Neural cell (in vitro differentiated cells): ENCODE measurements around the gene P3H1. TPM values are rescaled to one million over a fixed set of nuclear protein-coding genes. Genes with fewer than 3 reads are reported as not detected.

ENCODE experiments used
- H2AFZ ChIP-seq: fragments of 200-600, 300-800 bp; sonication (generic), shearing (Covaris generic); 2 replicates; pipeline ENCODE4 v1.6.0; 2014; ENCODE audit warnings: low read depth, mild to moderate bottlenecking, antibody characterized with exemption, low read length, moderate library complexity
- H3F3A ChIP-seq: fragments of 200-600 bp; shearing (Covaris generic); 2 replicates; pipeline ENCODE4 v1.6.1; 2016; ENCODE audit warnings: mild to moderate bottlenecking, moderate library complexity, mixed read lengths, antibody characterized with exemption, low read length; ENCODE audit not compliant: insufficient read depth, poor library complexity, severe bottlenecking
- H3K27ac ChIP-seq: fragments of 200-600, 300-800 bp; sonication (generic), shearing (Covaris generic); 2 replicates; pipeline ENCODE4 v1.5.1; 2014; ENCODE audit warnings: mild to moderate bottlenecking, low read length, moderate library complexity
- H3K27me3 ChIP-seq: fragments of 300-800, 200-600 bp; sonication (generic), shearing (Covaris generic); 2 replicates; pipeline ENCODE4 v1.6.0; 2014; ENCODE audit warnings: mild to moderate bottlenecking, low read depth, low read length, moderate library complexity; ENCODE audit not compliant: insufficient read depth
- H3K36me3 ChIP-seq: fragments of 300-800, 200-600 bp; sonication (generic), shearing (Covaris generic); 2 replicates; pipeline ENCODE4 v1.5.1; 2014; ENCODE audit warnings: mild to moderate bottlenecking, antibody characterized with exemption, low read length, moderate library complexity; ENCODE audit not compliant: insufficient read depth
- H3K4me2 ChIP-seq: fragments of 300-800, 200-600 bp; sonication (generic), shearing (Covaris generic); 2 replicates; pipeline ENCODE4 v1.6.0; 2014; ENCODE audit warnings: mild to moderate bottlenecking, low read length
- H3K4me3 ChIP-seq: fragments of 300-800, 200-600 bp; sonication (generic), shearing (Covaris generic); 2 replicates; pipeline ENCODE4 v1.5.1; 2014; ENCODE audit warnings: mild to moderate bottlenecking, low read length, moderate library complexity
- H3K79me2 ChIP-seq: fragments of 200-600 bp; shearing (Covaris generic); replicated peaks from 2 replicates; pipeline ENCODE4 v1.6.0; 2014; ENCODE audit warnings: mild to moderate bottlenecking, low read length, moderate library complexity; ENCODE audit not compliant: insufficient read depth
- H3K9ac ChIP-seq: fragments of 300-800, 200-600 bp; sonication (generic), shearing (Covaris generic); 2 replicates; pipeline ENCODE4 v1.6.1; 2016; ENCODE audit warnings: mild to moderate bottlenecking, low read length, mixed read lengths
- H3K9me2 ChIP-seq: fragments of 200-600 bp; shearing (Covaris generic); 2 replicates; pipeline ENCODE4 v1.6.1; 2016; ENCODE audit warnings: mild to moderate bottlenecking, low read length, mixed read lengths; ENCODE audit not compliant: insufficient read depth
- H3K9me3 ChIP-seq: fragments of 200-600, 300-800 bp; sonication (generic), shearing (Covaris generic); 2 replicates; pipeline ENCODE4 v1.6.1; 2016; ENCODE audit warnings: mild to moderate bottlenecking, mixed run types, low read length, moderate library complexity, mixed read lengths
- H4K20me1 ChIP-seq: fragments of 200-600 bp; shearing (Covaris generic); 2 replicates; pipeline ENCODE4 v1.6.1; 2016; ENCODE audit warnings: mild to moderate bottlenecking, mixed run types; ENCODE audit not compliant: insufficient read depth
- EP300 ChIP-seq: fragments of 450-650 bp; conservative IDR thresholded peaks from 2 replicates; pipeline ENCODE4 v1.6.1; 2014; ENCODE audit warnings: antibody characterized with exemption, mild to moderate bottlenecking, moderate library complexity; ENCODE audit not compliant: poor library complexity, severe bottlenecking
- EZH2 ChIP-seq: fragments of 200-600, 300-800 bp; shearing (Covaris generic), sonication (generic); IDR thresholded peaks from 2 replicates; pipeline ENCODE4 v1.6.1; 2014; ENCODE audit warnings: antibody characterized with exemption, low read length, borderline replicate concordance, mild to moderate bottlenecking; ENCODE audit not compliant: insufficient read depth, poor library complexity, severe bottlenecking
- MXI1 ChIP-seq: fragments of 450-650 bp; conservative IDR thresholded peaks from 2 replicates; pipeline ENCODE4 v1.6.1; 2014; ENCODE audit warnings: antibody characterized with exemption, mild to moderate bottlenecking; ENCODE audit not compliant: poor library complexity, severe bottlenecking
- POLR2AphosphoS5 ChIP-seq: IDR thresholded peaks from 2 replicates; pipeline ENCODE4 v1.6.1; 2012
- RAD21 ChIP-seq: fragments of 450-650 bp; conservative IDR thresholded peaks from 2 replicates; pipeline ENCODE4 v1.6.1; 2014; ENCODE audit warnings: antibody characterized with exemption, mild to moderate bottlenecking, moderate library complexity
- SMC3 ChIP-seq: fragments of 450-650 bp; conservative IDR thresholded peaks from 2 replicates; pipeline ENCODE4 v1.6.1; 2014; ENCODE audit warnings: antibody characterized with exemption, mild to moderate bottlenecking, moderate library complexity; ENCODE audit not compliant: poor library complexity
- TAF1 ChIP-seq: IDR thresholded peaks from 2 replicates; pipeline ENCODE4 v1.6.1; 2012; ENCODE audit warnings: low read depth
- polyA plus RNA-seq: library from polyadenylated mRNA; depleted of rRNA; stranded (reverse); fragments of >200 nt; gene quantifications from 2 replicates; pipeline ENCODE4 v1.2.3, GENCODE V29; 2014
- TF ChIP-seq, protein P1 (sequence below): IDR thresholded peaks from 2 replicates; pipeline ENCODE4 v1.6.1; 2012; ENCODE audit warnings: borderline replicate concordance
- TF ChIP-seq, protein P2 (sequence below): fragments of 450-650 bp; IDR thresholded peaks from 2 replicates; pipeline ENCODE4 v1.5.1; 2014; ENCODE audit warnings: antibody characterized with exemption, mild to moderate bottlenecking, moderate library complexity; ENCODE audit not compliant: poor library complexity, severe bottlenecking

P3H1 gene
- polyA plus RNA-seq, 1 donor from 2014 or later, result 32.4 TPM

DNA sequence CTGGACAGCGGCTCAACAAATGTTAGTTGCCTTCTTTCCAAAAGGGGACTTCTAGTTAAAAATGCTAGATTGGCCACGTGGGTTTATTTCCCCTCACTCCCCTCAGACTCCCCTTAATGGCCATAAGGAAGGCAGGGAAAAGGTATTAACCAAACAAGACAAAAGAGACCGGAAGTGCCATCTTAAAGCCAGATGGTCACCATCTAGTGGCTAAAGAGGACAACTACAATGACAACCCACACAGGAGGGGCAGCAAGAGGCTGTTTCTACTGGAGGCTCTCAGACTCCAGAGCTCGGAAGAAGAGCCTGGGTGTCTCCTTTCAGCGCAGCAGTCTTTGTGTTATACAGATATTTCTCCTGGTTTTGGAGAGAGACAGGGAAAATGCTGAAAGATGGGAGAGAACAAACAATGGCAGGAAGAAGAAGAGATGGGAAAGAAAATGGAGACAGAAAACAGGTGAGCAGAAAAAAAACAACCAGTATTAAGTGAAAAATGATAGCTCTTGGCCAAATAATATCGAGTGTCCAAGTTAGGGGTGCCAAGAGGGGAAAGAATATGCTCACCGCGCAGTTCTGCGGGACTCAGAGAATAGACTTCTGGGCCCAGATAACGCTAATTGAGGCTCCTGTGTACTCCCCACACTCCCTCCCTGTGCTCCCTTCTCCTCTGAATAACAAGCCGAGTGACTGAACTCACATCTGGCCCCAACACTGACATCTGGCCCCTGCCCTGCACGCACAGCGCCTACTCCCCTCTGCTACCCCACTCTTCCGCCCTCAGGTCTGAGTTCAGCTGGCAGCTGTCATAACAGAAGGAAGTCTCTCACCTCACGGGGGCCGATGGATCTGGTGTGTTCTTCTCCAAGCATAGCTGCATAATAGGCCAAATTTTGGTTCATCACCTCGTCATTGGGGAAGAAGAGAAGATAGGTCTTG is 9.6 kb downstream of the P3H1 start:
- H2AFZ ChIP-seq, result no peak overlapping the region
- H3K4me2 ChIP-seq, result no peak overlapping the region
- no peaks in the 10 kb centered on the region for H3K27me3 ChIP-seq
- H3K4me3 ChIP-seq, result no peak overlapping the region
- no peaks in the 10 kb centered on the region for H3K9me2 ChIP-seq
- H3K9ac ChIP-seq, result no peak overlapping the region
- no peak overlapping the region for H3K27ac ChIP-seq
- H3K79me2 ChIP-seq, result no peaks in the 10 kb centered on the region
- no peaks in the 10 kb centered on the region for H3F3A ChIP-seq
- TF ChIP-seq MXI1, result no peak
- no peak for TF ChIP-seq EP300
- peak; percentile 69 for TF ChIP-seq SMC3
- TF ChIP-seq, protein P1, sequence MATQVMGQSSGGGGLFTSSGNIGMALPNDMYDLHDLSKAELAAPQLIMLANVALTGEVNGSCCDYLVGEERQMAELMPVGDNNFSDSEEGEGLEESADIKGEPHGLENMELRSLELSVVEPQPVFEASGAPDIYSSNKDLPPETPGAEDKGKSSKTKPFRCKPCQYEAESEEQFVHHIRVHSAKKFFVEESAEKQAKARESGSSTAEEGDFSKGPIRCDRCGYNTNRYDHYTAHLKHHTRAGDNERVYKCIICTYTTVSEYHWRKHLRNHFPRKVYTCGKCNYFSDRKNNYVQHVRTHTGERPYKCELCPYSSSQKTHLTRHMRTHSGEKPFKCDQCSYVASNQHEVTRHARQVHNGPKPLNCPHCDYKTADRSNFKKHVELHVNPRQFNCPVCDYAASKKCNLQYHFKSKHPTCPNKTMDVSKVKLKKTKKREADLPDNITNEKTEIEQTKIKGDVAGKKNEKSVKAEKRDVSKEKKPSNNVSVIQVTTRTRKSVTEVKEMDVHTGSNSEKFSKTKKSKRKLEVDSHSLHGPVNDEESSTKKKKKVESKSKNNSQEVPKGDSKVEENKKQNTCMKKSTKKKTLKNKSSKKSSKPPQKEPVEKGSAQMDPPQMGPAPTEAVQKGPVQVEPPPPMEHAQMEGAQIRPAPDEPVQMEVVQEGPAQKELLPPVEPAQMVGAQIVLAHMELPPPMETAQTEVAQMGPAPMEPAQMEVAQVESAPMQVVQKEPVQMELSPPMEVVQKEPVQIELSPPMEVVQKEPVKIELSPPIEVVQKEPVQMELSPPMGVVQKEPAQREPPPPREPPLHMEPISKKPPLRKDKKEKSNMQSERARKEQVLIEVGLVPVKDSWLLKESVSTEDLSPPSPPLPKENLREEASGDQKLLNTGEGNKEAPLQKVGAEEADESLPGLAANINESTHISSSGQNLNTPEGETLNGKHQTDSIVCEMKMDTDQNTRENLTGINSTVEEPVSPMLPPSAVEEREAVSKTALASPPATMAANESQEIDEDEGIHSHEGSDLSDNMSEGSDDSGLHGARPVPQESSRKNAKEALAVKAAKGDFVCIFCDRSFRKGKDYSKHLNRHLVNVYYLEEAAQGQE, result no peak
- TF ChIP-seq RAD21, result peak; percentile 50
- no peak for TF ChIP-seq EZH2
- no peak for TF ChIP-seq POLR2AphosphoS5
- TF ChIP-seq, protein P2, sequence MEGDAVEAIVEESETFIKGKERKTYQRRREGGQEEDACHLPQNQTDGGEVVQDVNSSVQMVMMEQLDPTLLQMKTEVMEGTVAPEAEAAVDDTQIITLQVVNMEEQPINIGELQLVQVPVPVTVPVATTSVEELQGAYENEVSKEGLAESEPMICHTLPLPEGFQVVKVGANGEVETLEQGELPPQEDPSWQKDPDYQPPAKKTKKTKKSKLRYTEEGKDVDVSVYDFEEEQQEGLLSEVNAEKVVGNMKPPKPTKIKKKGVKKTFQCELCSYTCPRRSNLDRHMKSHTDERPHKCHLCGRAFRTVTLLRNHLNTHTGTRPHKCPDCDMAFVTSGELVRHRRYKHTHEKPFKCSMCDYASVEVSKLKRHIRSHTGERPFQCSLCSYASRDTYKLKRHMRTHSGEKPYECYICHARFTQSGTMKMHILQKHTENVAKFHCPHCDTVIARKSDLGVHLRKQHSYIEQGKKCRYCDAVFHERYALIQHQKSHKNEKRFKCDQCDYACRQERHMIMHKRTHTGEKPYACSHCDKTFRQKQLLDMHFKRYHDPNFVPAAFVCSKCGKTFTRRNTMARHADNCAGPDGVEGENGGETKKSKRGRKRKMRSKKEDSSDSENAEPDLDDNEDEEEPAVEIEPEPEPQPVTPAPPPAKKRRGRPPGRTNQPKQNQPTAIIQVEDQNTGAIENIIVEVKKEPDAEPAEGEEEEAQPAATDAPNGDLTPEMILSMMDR, result peak; percentile 67
- TF ChIP-seq TAF1, result no peak
- peaks cover 12% of the 10 kb centered on the region for H3K36me3 ChIP-seq
- H3K9me3 ChIP-seq, result peaks cover under 1% of the 10 kb centered on the region
- H4K20me1 ChIP-seq, result no peaks in the 10 kb centered on the region

DNA sequence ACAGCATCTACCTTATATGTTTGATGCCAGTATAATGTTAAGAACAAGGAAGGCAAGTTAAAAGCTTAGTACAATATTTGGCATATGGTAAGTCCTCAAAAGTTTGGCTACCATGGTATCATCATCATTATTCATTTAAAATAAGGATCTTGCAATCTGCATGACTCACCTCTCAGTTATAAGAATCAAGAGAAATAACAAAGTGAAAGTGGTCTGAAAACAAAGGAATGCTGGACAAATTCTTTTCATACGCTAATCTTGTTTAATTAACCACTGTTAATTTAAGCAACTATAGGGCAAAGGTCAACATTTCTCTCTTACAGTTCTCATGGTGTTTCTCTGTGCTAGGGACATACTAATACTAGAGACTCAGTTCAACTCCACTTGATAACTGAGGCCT is 13.8 kb downstream of the P3H1 start:
- Histone ChIP-seq H2AFZ (no peak overlapping the region), H3K36me3 (peaks cover 17% of the 10 kb centered on the region), H3K4me3 (no peak overlapping the region), H3F3A (no peaks in the 10 kb centered on the region), H3K9me3 (peaks cover 5% of the 10 kb centered on the region), H3K4me2 (no peak overlapping the region), H3K27me3 (no peaks in the 10 kb centered on the region), H3K9ac (no peak overlapping the region), H3K27ac (no peak overlapping the region), H4K20me1 (no peaks in the 10 kb centered on the region), H3K9me2 (no peaks in the 10 kb centered on the region), H3K79me2 (no peaks in the 10 kb centered on the region)
- TF ChIP-seq, protein P1, result no peak
- TF ChIP-seq, protein P2, result no peak
- TF ChIP-seq MXI1 (no peak), TAF1 (no peak), EZH2 (no peak), POLR2AphosphoS5 (no peak), SMC3 (no peak), EP300 (no peak), RAD21 (no peak)
